GM18498 (cell line): Measurements from ENCODE around the gene WDR46.
A peak's percentile ranks its signal among the peaks of the same experiment; 100 is the strongest.
"Not testable (repeated sequence)": the region's sequence is repeated elsewhere in the genome, so short reads cannot be mapped to it uniquely, and the experiment has no call there.

Source experiments
- ATAC-seq: cut with Tn5 transposase; IDR thresholded peaks from one replicate; pipeline ENCODE4 v1.9.1; 2021; ENCODE audit warnings: mild to moderate bottlenecking, moderate library complexity; ENCODE audit not compliant: unreplicated experiment

Gene WDR46

GRCh38 chr6:33271117-33271467 is 17.9 kb downstream of the WDR46 start:
- no peak for ATAC-seq

- ATAC-seq = no peak
These were observed 25.0 kb downstream of the WDR46 start for GRCh38 chr6:33264015-33264414.

DNA sequence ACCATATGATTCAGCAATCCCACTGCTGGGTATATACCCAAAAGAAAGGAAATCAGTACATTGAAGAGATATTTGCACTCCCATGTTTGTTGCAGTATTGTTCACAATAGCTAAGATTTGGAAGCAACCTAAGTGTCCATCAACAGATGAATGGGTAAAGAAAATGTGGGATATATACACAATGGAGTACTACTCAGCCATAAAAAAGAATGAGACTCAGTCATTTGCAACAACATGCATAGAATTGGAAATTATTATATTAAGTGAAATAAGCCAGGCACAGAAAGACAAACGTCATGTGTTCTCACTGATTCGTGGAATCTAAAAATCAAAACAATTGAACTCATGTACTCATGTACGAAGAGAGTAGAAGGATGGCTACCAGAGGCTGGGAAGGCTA is 26.5 kb downstream of the WDR46 start:
- ATAC-seq = not testable (repeated sequence)

GRCh38 chr6:33259032-33259431 is 30.0 kb downstream of the WDR46 start:
- no peak for ATAC-seq

GRCh38 chr6:33254591-33254990 is 34.4 kb downstream of the WDR46 start:
- no peak for ATAC-seq

- ATAC-seq = no peak
These were observed 36.3 kb downstream of the WDR46 start for GRCh38 chr6:33252759-33253158.

- no peak for ATAC-seq
These were observed 37.5 kb downstream of the WDR46 start for GRCh38 chr6:33251395-33252012.

DNA sequence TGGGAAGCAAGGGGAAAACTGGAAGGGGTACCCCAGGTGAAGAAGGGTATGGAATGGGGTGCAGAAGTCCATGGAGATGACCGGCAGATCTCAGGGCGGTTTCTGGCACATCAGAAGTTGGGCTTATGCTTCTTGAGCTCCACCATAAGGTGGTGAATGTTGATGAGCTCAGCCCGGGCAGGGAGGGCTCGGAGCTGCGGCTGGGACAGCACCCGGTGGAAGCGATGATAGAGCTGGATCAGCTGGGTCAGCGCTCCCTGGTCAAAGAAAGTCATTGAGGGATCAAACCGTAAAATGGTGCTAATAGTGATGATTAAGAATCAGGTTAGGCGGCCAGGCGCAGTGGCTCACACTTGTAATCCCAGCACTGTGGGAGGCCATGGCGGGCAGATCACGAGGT is 38.3 kb downstream of the WDR46 start:
- ATAC-seq = no peak

GRCh38 chr6:33249732-33250630 is 39.1 kb downstream of the WDR46 start:
- peak; percentile 1 for ATAC-seq

GRCh38 chr6:33248932-33249731 is 39.9 kb downstream of the WDR46 start:
- peak; percentile 87 for ATAC-seq

- peak; percentile 5 for ATAC-seq
These were observed 40.5 kb downstream of the WDR46 start for GRCh38 chr6:33248643-33248931.

- peak; percentile 38 for ATAC-seq
These were observed 40.9 kb downstream of the WDR46 start for GRCh38 chr6:33247977-33248642.

- ATAC-seq = no peak
These were observed 45.6 kb downstream of the WDR46 start for GRCh38 chr6:33243476-33243875.

DNA sequence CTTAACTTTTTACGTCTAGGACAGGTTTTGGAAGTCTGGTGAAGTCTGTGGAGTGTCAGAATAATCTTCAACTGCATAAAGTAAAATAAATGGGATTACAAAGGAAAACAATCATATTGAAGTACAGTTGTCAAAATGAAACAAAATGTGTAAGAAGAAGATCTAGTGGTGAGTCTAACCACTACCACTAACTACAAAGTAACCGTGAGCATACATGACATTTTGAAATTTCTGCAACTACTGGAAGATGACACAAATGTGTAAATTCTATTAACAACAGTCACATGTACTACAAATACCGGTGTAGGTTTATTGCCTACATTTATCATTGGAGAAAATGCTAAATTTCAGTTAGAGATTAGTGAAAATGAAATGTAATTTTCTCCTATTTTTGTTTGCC is 47.1 kb downstream of the WDR46 start:
- ATAC-seq = no peak

GRCh38 chr6:33237741-33238140 is 51.3 kb downstream of the WDR46 start:
- no peak for ATAC-seq

GRCh38 chr6:33236852-33237251 is 52.2 kb downstream of the WDR46 start:
- no peak for ATAC-seq

- ATAC-seq = no peak
These were observed 52.7 kb downstream of the WDR46 start for GRCh38 chr6:33236328-33236727.

- no peak for ATAC-seq
These were observed 53.8 kb downstream of the WDR46 start for GRCh38 chr6:33235221-33235634.
